WI38 (cell line): ENCODE measurements around the gene ST8SIA1.

Experiments used
- H3K4me3 ChIP-seq: 2 replicates; pipeline ENCODE4 v1.5.1; 2011; ENCODE audit warnings: low read depth, mild to moderate bottlenecking, control low read depth, low read length
- CTCF ChIP-seq: IDR thresholded peaks from 2 replicates; pipeline ENCODE4 v1.5.1; 2012; ENCODE audit warnings: low read depth, mild to moderate bottlenecking, control low read depth, low read length

The ST8SIA1 gene

GRCh38 chr12:22329621-22330020, 4.9 kb downstream of the ST8SIA1 start:
- TF ChIP-seq CTCF: no peak
- H3K4me3 ChIP-seq: no peak overlapping the region

GRCh38 chr12:22325218-22325617, 9.3 kb downstream of the ST8SIA1 start:
- H3K4me3 ChIP-seq: no peak overlapping the region
- no peak for TF ChIP-seq CTCF

GRCh38 chr12:22322091-22322490, 12.4 kb downstream of the ST8SIA1 start:
- no peak for TF ChIP-seq CTCF
- no peak overlapping the region for H3K4me3 ChIP-seq

- no peak overlapping the region for H3K4me3 ChIP-seq
- no peak for TF ChIP-seq CTCF
Observed at GRCh38 chr12:22321638-22322037, 12.9 kb downstream of the ST8SIA1 start.

GRCh38 chr12:22321018-22321605, 13.4 kb downstream of the ST8SIA1 start:
- H3K4me3 ChIP-seq: no peak overlapping the region
- TF ChIP-seq CTCF: no peak

GRCh38 chr12:22318108-22318737, 16.3 kb downstream of the ST8SIA1 start:
- TF ChIP-seq CTCF: no peak
- no peak overlapping the region for H3K4me3 ChIP-seq

- no peak for TF ChIP-seq CTCF
- no peak overlapping the region for H3K4me3 ChIP-seq
Observed at GRCh38 chr12:22313963-22314330, 20.6 kb downstream of the ST8SIA1 start.
